ENCODE data around the gene CAMK1.

The CAMK1 gene

GRCh38 chr3:9792405-9793160 lies 22.8 kb upstream of the CAMK1 start, which contains the start of the genes ARPC4 and TADA3:
ARPC4 (plus strand) TSS chr3:9793082; CDS start chr3:9793122, 40 bp downstream.
TADA3 (minus strand) TSS chr3:9792473; CDS start chr3:9791466, 1,007 bp downstream.
- DNase-seq (ENCODE audit: low read depth) = peak; percentile 82

- DNase-seq (ENCODE audit: low read depth) = no peak
Observed at GRCh38 chr3:9791790-9792404, 22.1 kb upstream of the CAMK1 start.

- DNase-seq (ENCODE audit: low read depth) = no peak
Observed at GRCh38 chr3:9791127-9791526, 21.4 kb upstream of the CAMK1 start.

GRCh38 chr3:9787714-9788113 lies 18.0 kb upstream of the CAMK1 start:
- DNase-seq (ENCODE audit: low read depth) = no peak

GRCh38 chr3:9786825-9787669 lies 17.3 kb upstream of the CAMK1 start:
- no peak for DNase-seq (ENCODE audit: low read depth)

GRCh38 chr3:9786209-9786739 lies 16.5 kb upstream of the CAMK1 start:
- DNase-seq (ENCODE audit: low read depth) = no peak

GRCh38 chr3:9785602-9786001 lies 15.9 kb upstream of the CAMK1 start:
- DNase-seq (ENCODE audit: low read depth) = no peak

GRCh38 chr3:9784965-9785364 lies 15.2 kb upstream of the CAMK1 start:
- no peak for DNase-seq (ENCODE audit: low read depth)

- DNase-seq (ENCODE audit: low read depth) = no peak
Observed at GRCh38 chr3:9783954-9784353, 14.2 kb upstream of the CAMK1 start.

- DNase-seq (ENCODE audit: low read depth) = no peak
Observed at GRCh38 chr3:9782770-9783169, 13.0 kb upstream of the CAMK1 start.

GRCh38 chr3:9781978-9782603 lies 12.3 kb upstream of the CAMK1 start:
- no peak for DNase-seq (ENCODE audit: low read depth)

GRCh38 chr3:9781551-9781950 lies 11.8 kb upstream of the CAMK1 start:
- no peak for DNase-seq (ENCODE audit: low read depth)

- DNase-seq (ENCODE audit: low read depth) = no peak
Observed at GRCh38 chr3:9780910-9781309, 11.2 kb upstream of the CAMK1 start.

- DNase-seq (ENCODE audit: low read depth) = no peak
Observed at GRCh38 chr3:9780458-9780812, 10.7 kb upstream of the CAMK1 start.

GRCh38 chr3:9779721-9780457 lies 10.1 kb upstream of the CAMK1 start:
- no peak for DNase-seq (ENCODE audit: low read depth)

GRCh38 chr3:9779075-9779593 lies 9.4 kb upstream of the CAMK1 start:
- no peak for DNase-seq (ENCODE audit: low read depth)

GRCh38 chr3:9778143-9779074 lies 8.7 kb upstream of the CAMK1 start:
- DNase-seq (ENCODE audit: low read depth) = peak; percentile 44

GRCh38 chr3:9777694-9778021 lies 7.9 kb upstream of the CAMK1 start:
- DNase-seq (ENCODE audit: low read depth) = no peak

- DNase-seq (ENCODE audit: low read depth) = no peak
Observed at GRCh38 chr3:9776896-9777693, 7.3 kb upstream of the CAMK1 start.
